ENCODE results near the gene TRIM44.
A peak's percentile ranks its signal among the peaks of the same experiment; 100 is the strongest.

TRIM44 gene

GRCh38 chr11:35852056-35852455 lies 189.5 kb downstream of the TRIM44 start:
- H2BK12ac ChIP-seq (ENCODE audit: low read length): no peak overlapping the region
- no peak overlapping the region for H2BK15ac ChIP-seq (ENCODE audit: low read length)
- H3K23ac ChIP-seq (ENCODE audit: low read depth, low read length, poor library complexity): no peak overlapping the region
- H3K27ac ChIP-seq (replicated peaks; ENCODE audit: low read length): no peak overlapping the region
- H3K9me3 ChIP-seq (replicated peaks in 1 of 2; ENCODE audit: control insufficient read depth in 2 of 2, insufficient read depth in 1 of 2, low read depth in 1 of 2, low read length in 2 of 2): no peaks in the 10 kb centered on the region
- H3K36me3 ChIP-seq (replicated peaks in 1 of 2; ENCODE audit: control insufficient read depth in 2 of 2, insufficient read depth in 2 of 2, low read length in 2 of 2): no peaks in the 10 kb centered on the region
- peaks cover 0 to 2% of the 10 kb centered on the region in 2 donors for H3K4me1 ChIP-seq (ENCODE audit: control insufficient read depth in 2 of 2, insufficient read depth in 1 of 2, low read depth in 1 of 2, low read length in 2 of 2)
- no peak overlapping the region for H2BK120ac ChIP-seq (ENCODE audit: low read depth, low read length)
- no peak overlapping the region for H3K4ac ChIP-seq (ENCODE audit: low read length)
- no peak overlapping the region for H4K91ac ChIP-seq (ENCODE audit: low read depth, low read length, poor library complexity)
- peak overlapping the region in 1 of 2 donors; percentile 45 for H3K4me3 ChIP-seq (ENCODE audit: low read length in 2 of 2)
- H3K9ac ChIP-seq (ENCODE audit: low read depth, low read length, poor library complexity): no peak overlapping the region
- peaks cover 0 to 8% (median 0%) of the 10 kb centered on the region in 3 experiments for H3K27me3 ChIP-seq (ENCODE audit: control insufficient read depth in 3 of 3, insufficient read depth in 3 of 3, low read depth in 1 of 3, low read length in 3 of 3)
- DNase-seq (ENCODE audit: low spot score): no peak
- H3K18ac ChIP-seq (ENCODE audit: low read length): peak overlapping the region; percentile 60
- WGBS, 2 donors (ENCODE audit: extremely low coverage in 2 of 2, insufficient read length in 2 of 2, insufficient replicate concordance in 1 of 2): no CpG with 5 or more reads among the region's 6 CpGs
- H4K8ac ChIP-seq (ENCODE audit: low read depth, low read length): no peak overlapping the region
- H3K4me2 ChIP-seq (ENCODE audit: insufficient read depth, low read length, poor library complexity, severe bottlenecking): no peak overlapping the region
- H2BK5ac ChIP-seq (ENCODE audit: low read length): no peak overlapping the region
- no peak overlapping the region for H3K14ac ChIP-seq (ENCODE audit: low read length)
- peak overlapping the region; percentile 6 for H2AFZ ChIP-seq (ENCODE audit: low read length)
- H2AK5ac ChIP-seq (ENCODE audit: low read depth, low read length): no peak overlapping the region
- peaks cover 2% of the 10 kb centered on the region for H3K79me1 ChIP-seq (ENCODE audit: low read depth, low read length)

GRCh38 chr11:35853971-35854370 lies 191.4 kb downstream of the TRIM44 start:
- DNase-seq (ENCODE audit: low spot score): no peak
- H3K4me1 ChIP-seq (ENCODE audit: control insufficient read depth in 2 of 2, insufficient read depth in 1 of 2, low read depth in 1 of 2, low read length in 2 of 2): peaks cover 0 to 2% of the 10 kb centered on the region in 2 donors
- no peak overlapping the region for H2AFZ ChIP-seq (ENCODE audit: low read length)
- no peak overlapping the region for H4K91ac ChIP-seq (ENCODE audit: low read depth, low read length, poor library complexity)
- no peak overlapping the region for H3K14ac ChIP-seq (ENCODE audit: low read length)
- no peak overlapping the region for H2BK120ac ChIP-seq (ENCODE audit: low read depth, low read length)
- no peaks in the 10 kb centered on the region for H3K79me1 ChIP-seq (ENCODE audit: low read depth, low read length)
- no peaks in the 10 kb centered on the region for H3K36me3 ChIP-seq (replicated peaks in 1 of 2; ENCODE audit: control insufficient read depth in 2 of 2, insufficient read depth in 2 of 2, low read length in 2 of 2)
- H3K27ac ChIP-seq (replicated peaks; ENCODE audit: low read length): no peak overlapping the region
- no peak overlapping the region for H3K18ac ChIP-seq (ENCODE audit: low read length)
- H3K9me3 ChIP-seq (replicated peaks in 1 of 2; ENCODE audit: control insufficient read depth in 2 of 2, insufficient read depth in 1 of 2, low read depth in 1 of 2, low read length in 2 of 2): no peaks in the 10 kb centered on the region
- no peak overlapping the region for H2BK15ac ChIP-seq (ENCODE audit: low read length)
- no peaks in the 10 kb centered on the region for H3K27me3 ChIP-seq (ENCODE audit: control insufficient read depth in 3 of 3, insufficient read depth in 3 of 3, low read depth in 1 of 3, low read length in 3 of 3)
- H2BK5ac ChIP-seq (ENCODE audit: low read length): no peak overlapping the region
- no peak overlapping the region for H3K4me3 ChIP-seq (ENCODE audit: low read length in 2 of 2)
- WGBS, 2 donors (ENCODE audit: extremely low coverage in 2 of 2, insufficient read length in 2 of 2, insufficient replicate concordance in 1 of 2): no CpG with 5 or more reads among the region's 5 CpGs
- H3K23ac ChIP-seq (ENCODE audit: low read depth, low read length, poor library complexity): no peak overlapping the region
- H3K4ac ChIP-seq (ENCODE audit: low read length): no peak overlapping the region
- no peak overlapping the region for H3K9ac ChIP-seq (ENCODE audit: low read depth, low read length, poor library complexity)
- H4K8ac ChIP-seq (ENCODE audit: low read depth, low read length): no peak overlapping the region
- no peak overlapping the region for H2BK12ac ChIP-seq (ENCODE audit: low read length)
- H3K4me2 ChIP-seq (ENCODE audit: insufficient read depth, low read length, poor library complexity, severe bottlenecking): no peak overlapping the region
- no peak overlapping the region for H2AK5ac ChIP-seq (ENCODE audit: low read depth, low read length)

GRCh38 chr11:35855671-35856070 lies 193.1 kb downstream of the TRIM44 start:
- DNase-seq (ENCODE audit: low spot score): no peak
- Histone ChIP-seq H3K36me3 (replicated peaks in 1 of 2; ENCODE audit: control insufficient read depth in 2 of 2, insufficient read depth in 2 of 2, low read length in 2 of 2) (no peaks in the 10 kb centered on the region), H2BK15ac (ENCODE audit: low read length) (no peak overlapping the region), H4K91ac (ENCODE audit: low read depth, low read length, poor library complexity) (no peak overlapping the region), H3K4me3 (ENCODE audit: low read length in 2 of 2) (no peak overlapping the region), H2AFZ (ENCODE audit: low read length) (no peak overlapping the region), H2AK5ac (ENCODE audit: low read depth, low read length) (no peak overlapping the region), H3K79me1 (ENCODE audit: low read depth, low read length) (no peaks in the 10 kb centered on the region), H3K23ac (ENCODE audit: low read depth, low read length, poor library complexity) (no peak overlapping the region), H2BK5ac (ENCODE audit: low read length) (no peak overlapping the region), H3K27me3 (ENCODE audit: control insufficient read depth in 3 of 3, insufficient read depth in 3 of 3, low read depth in 1 of 3, low read length in 3 of 3) (no peaks in the 10 kb centered on the region), H3K4me2 (ENCODE audit: insufficient read depth, low read length, poor library complexity, severe bottlenecking) (no peak overlapping the region), H3K18ac (ENCODE audit: low read length) (no peak overlapping the region), H3K9me3 (replicated peaks in 1 of 2; ENCODE audit: control insufficient read depth in 2 of 2, insufficient read depth in 1 of 2, low read depth in 1 of 2, low read length in 2 of 2) (no peaks in the 10 kb centered on the region), H3K4ac (ENCODE audit: low read length) (no peak overlapping the region), H2BK12ac (ENCODE audit: low read length) (no peak overlapping the region), H3K4me1 (ENCODE audit: control insufficient read depth in 2 of 2, insufficient read depth in 1 of 2, low read depth in 1 of 2, low read length in 2 of 2) (peaks cover 0 to 2% of the 10 kb centered on the region in 2 donors), H4K8ac (ENCODE audit: low read depth, low read length) (no peak overlapping the region), H3K9ac (ENCODE audit: low read depth, low read length, poor library complexity) (no peak overlapping the region), H2BK120ac (ENCODE audit: low read depth, low read length) (no peak overlapping the region), H3K14ac (ENCODE audit: low read length) (no peak overlapping the region), H3K27ac (replicated peaks; ENCODE audit: low read length) (no peak overlapping the region)

- Histone ChIP-seq H3K23ac (ENCODE audit: low read depth, low read length, poor library complexity) (no peak overlapping the region), H3K14ac (ENCODE audit: low read length) (no peak overlapping the region), H3K4me1 (ENCODE audit: control insufficient read depth in 2 of 2, insufficient read depth in 1 of 2, low read depth in 1 of 2, low read length in 2 of 2) (peaks cover 0 to 2% of the 10 kb centered on the region in 2 donors), H3K9ac (ENCODE audit: low read depth, low read length, poor library complexity) (no peak overlapping the region), H3K36me3 (replicated peaks in 1 of 2; ENCODE audit: control insufficient read depth in 2 of 2, insufficient read depth in 2 of 2, low read length in 2 of 2) (no peaks in the 10 kb centered on the region), H2AFZ (ENCODE audit: low read length) (no peak overlapping the region), H3K4me2 (ENCODE audit: insufficient read depth, low read length, poor library complexity, severe bottlenecking) (no peak overlapping the region), H2AK5ac (ENCODE audit: low read depth, low read length) (no peak overlapping the region), H2BK5ac (ENCODE audit: low read length) (no peak overlapping the region), H3K27me3 (ENCODE audit: control insufficient read depth in 3 of 3, insufficient read depth in 3 of 3, low read depth in 1 of 3, low read length in 3 of 3) (no peaks in the 10 kb centered on the region), H2BK12ac (ENCODE audit: low read length) (no peak overlapping the region), H3K4ac (ENCODE audit: low read length) (no peak overlapping the region), H3K27ac (replicated peaks; ENCODE audit: low read length) (no peak overlapping the region), H3K18ac (ENCODE audit: low read length) (no peak overlapping the region), H3K9me3 (replicated peaks in 1 of 2; ENCODE audit: control insufficient read depth in 2 of 2, insufficient read depth in 1 of 2, low read depth in 1 of 2, low read length in 2 of 2) (no peaks in the 10 kb centered on the region), H3K4me3 (ENCODE audit: low read length in 2 of 2) (no peak overlapping the region), H4K91ac (ENCODE audit: low read depth, low read length, poor library complexity) (no peak overlapping the region), H2BK15ac (ENCODE audit: low read length) (no peak overlapping the region), H2BK120ac (ENCODE audit: low read depth, low read length) (no peak overlapping the region), H4K8ac (ENCODE audit: low read depth, low read length) (no peak overlapping the region), H3K79me1 (ENCODE audit: low read depth, low read length) (no peaks in the 10 kb centered on the region)
- DNase-seq (ENCODE audit: low spot score): no peak
- 100% methylated on average over 2 of the region's 2 CpGs; no CpG with 5 or more reads in 1 of the 2 donors for WGBS, 2 donors (ENCODE audit: extremely low coverage in 2 of 2, insufficient read length in 2 of 2, insufficient replicate concordance in 1 of 2)
Measured at GRCh38 chr11:35856259-35856658, 193.7 kb downstream of the TRIM44 start.
